Measurements from ENCODE around the gene GHDC.
"Not testable (repeated sequence)": the region's sequence is repeated elsewhere in the genome, so short reads cannot be mapped to it uniquely, and the experiment has no call there.

Gene GHDC

GRCh38 chr17:42202696-42203095, 8.4 kb upstream of the GHDC start:
- no peak for DNase-seq (ENCODE audit: low read depth)

GRCh38 chr17:42202159-42202558, 7.9 kb upstream of the GHDC start:
- DNase-seq (ENCODE audit: low read depth) = no peak

GRCh38 chr17:42201458-42201772, 7.1 kb upstream of the GHDC start:
- DNase-seq (ENCODE audit: low read depth) = no peak

GRCh38 chr17:42200706-42201457, 6.6 kb upstream of the GHDC start:
- no peak for DNase-seq (ENCODE audit: low read depth)

GRCh38 chr17:42199416-42200011, 5.2 kb upstream of the GHDC start:
- no peak for DNase-seq (ENCODE audit: low read depth)

- DNase-seq (ENCODE audit: low read depth) = no peak
Observed at GRCh38 chr17:42198897-42199296, 4.6 kb upstream of the GHDC start.

GRCh38 chr17:42197564-42198156, 3.4 kb upstream of the GHDC start:
- no peak for DNase-seq (ENCODE audit: low read depth)

GRCh38 chr17:42193216-42193968, 902 bp downstream of the GHDC start:
- DNase-seq (ENCODE audit: low read depth) = no peak

GRCh38 chr17:42192189-42193126, 1.8 kb downstream of the GHDC start:
- no peak for DNase-seq (ENCODE audit: low read depth)

GRCh38 chr17:42191275-42191608, 3.1 kb downstream of the GHDC start:
- no peak for DNase-seq (ENCODE audit: low read depth)

- no peak for DNase-seq (ENCODE audit: low read depth)
Observed at GRCh38 chr17:42190491-42191274, 3.6 kb downstream of the GHDC start.

- no peak for DNase-seq (ENCODE audit: low read depth)
Observed at GRCh38 chr17:42189651-42189965, 4.7 kb downstream of the GHDC start.

GRCh38 chr17:42188749-42189650, 5.3 kb downstream of the GHDC start:
- no peak for DNase-seq (ENCODE audit: low read depth)

GRCh38 chr17:42187833-42188232, 6.5 kb downstream of the GHDC start:
- no peak for DNase-seq (ENCODE audit: low read depth)

- DNase-seq (ENCODE audit: low read depth) = not testable (repeated sequence)
Observed at GRCh38 chr17:42186191-42186590, 8.1 kb downstream of the GHDC start.

- no peak for DNase-seq (ENCODE audit: low read depth)
Observed at GRCh38 chr17:42185621-42185930, 8.7 kb downstream of the GHDC start.

- DNase-seq (ENCODE audit: low read depth) = no peak
Observed at GRCh38 chr17:42184713-42185620, 9.3 kb downstream of the GHDC start, which contains the start of gene HCRT. Gene HCRT (minus strand): TSS chr17:42185452. CDS start chr17:42185365, 87 bp downstream.

- peak; percentile 54 for DNase-seq (ENCODE audit: low read depth)
Observed at GRCh38 chr17:42183741-42184711, 10.3 kb downstream of the GHDC start.
